ENCODE data around the gene TOR1AIP2. TPM values are rescaled to one million over a fixed set of nuclear protein-coding genes. Genes with fewer than 3 reads are reported as not detected.

Gene TOR1AIP2
- total and polyA plus RNA-seq, 10 of the 15 experiments (the other 5 are each of a cell fraction or from before 2014, with no cell fraction given), result 5.3 to 38.9 (median 15.4) TPM

GRCh38 chr1:179926850-179927205, 49.2 kb upstream of the TOR1AIP2 start (continued):
- TF ChIP-seq ZNF274 (IDR thresholded peaks at IDR 0.05; ENCODE audit: insufficient read depth, insufficient read length), result no peak
- TF ChIP-seq STAT3 (IDR thresholded peaks at IDR 0.05; ENCODE audit: low read depth, low read length), result no peak
- TF ChIP-seq ATF7 (IDR thresholded peaks at IDR 0.05; ENCODE audit: low read depth), result no peak

GRCh38 chr1:179925922-179926849, 48.6 kb upstream of the TOR1AIP2 start:
- Histone ChIP-seq H2AFZ (ENCODE audit: control insufficient read depth, low read depth, low read length) (no peak overlapping the region), H3K4me1 (ENCODE audit: control insufficient read depth, insufficient read depth, low read length) (no peaks in the 10 kb centered on the region), H3K9ac (ENCODE audit: control insufficient read depth, insufficient read depth, low read length) (no peak overlapping the region), H3K9me3 (replicated peaks; ENCODE audit: control insufficient read depth, insufficient read depth, low read length) (no peaks in the 10 kb centered on the region), H3K4me3 (no peak overlapping the region), H3K27me3 (replicated peaks in 1 of 2; ENCODE audit: control insufficient read depth in 2 of 2, insufficient read depth in 2 of 2, low read length in 1 of 2) (no peaks in the 10 kb centered on the region), H3K79me2 (ENCODE audit: control insufficient read depth, insufficient read depth, low read length) (no peaks in the 10 kb centered on the region), H3K27ac (ENCODE audit: control insufficient read depth, insufficient read depth) (no peak overlapping the region), H3K4me2 (ENCODE audit: control insufficient read depth, insufficient read depth) (no peak overlapping the region), H4K20me1 (ENCODE audit: control insufficient read depth, insufficient read depth) (no peaks in the 10 kb centered on the region), H3K36me3 (ENCODE audit: control insufficient read depth in 2 of 2, insufficient read depth in 2 of 2, low read length in 1 of 2) (peaks cover 0 to 7% of the 10 kb centered on the region in 2 experiments; a peak in 1 of 4 replicates)
- ChIA-PET CTCF (interaction anchor here (0.8 kb wide), 1 partner anchor 11 kb away, joined by 3 read pairs; no protein-coding TSS in a partner anchor), SMC1A (ENCODE audit: uncharacterized antibody, unreplicated experiment) (interaction anchor here (0.7 to 1.5 kb wide), 6 partner anchors 9 to 65 kb away, joined by 3 read pairs; no protein-coding TSS in a partner anchor), POLR2A (interaction anchor here (0.8 to 0.9 kb wide), 2 partner anchors 8 to 109 kb away, joined by 3 read pairs; no protein-coding TSS in a partner anchor), RAD21 (ENCODE audit: unreplicated experiment) (no interaction called here)
- in situ Hi-C loops (cut with MboI) (no loop called here), intact Hi-C loops (cut with micrococcal nuclease; ENCODE audit: unreplicated experiment) (no loop called here)
- no TSS peak for BruUV-seq (replicated peaks)
- no peak for FAIRE-seq
- ATAC-seq, result no peak
- DNase-seq (ENCODE audit: low read depth, low spot score), result no peak
- 60% methylated on average over 4 of the region's 4 CpGs for WGBS (ENCODE audit: insufficient coverage, insufficient replicate concordance, low lambda C conversion rate, missing lambda C conversion rate)
- no peak for TF ChIP-seq SIX5 (IDR thresholded peaks at IDR 0.05; ENCODE audit: low read depth, low read length, severe bottlenecking)
